Ovary (tissue), 3 donors: ENCODE measurements around the gene RANBP17.

Experiments used
- CTCF ChIP-seq, 3 donors: fragments of 450-650 bp in 2 of 3; fragments of 200-600 bp in 1 of 3; IDR thresholded peaks; one replicate each; pipeline versions ENCODE4 v1.5.1 to v1.8.0; 2016 to 2022; ENCODE audit warnings: antibody characterized with exemption in 3 of 3, mild to moderate bottlenecking in 1 of 3
- EP300 ChIP-seq: sonication (generic); formaldehyde crosslinking; IDR thresholded peaks from one replicate; pipeline ENCODE4 v1.6.1; 2017; ENCODE audit warnings: antibody characterized with exemption
- POLR2A ChIP-seq: fragments of 450-650 bp; IDR thresholded peaks from one replicate; pipeline ENCODE4 v1.6.1; 2017; ENCODE audit warnings: antibody characterized with exemption, mild to moderate bottlenecking, moderate library complexity
- donor health status: DM: no; HTN: no; CAD: no.

GRCh38 chr5:171283753-171284152 lies 421.9 kb downstream of the RANBP17 start:
- no peak for TF ChIP-seq CTCF (IDR thresholded peaks at IDR 0.05)
- no peak for TF ChIP-seq POLR2A
- TF ChIP-seq EP300: no peak
